Endodermal cell (in vitro differentiated cells): Measurements from ENCODE around the gene CHP2. TPM values are rescaled to one million over a fixed set of nuclear protein-coding genes. Genes with fewer than 3 reads are reported as not detected.

ENCODE experiments used
- DNase-seq: peaks from one replicate; pipeline ENCODE4 v3.0.0-alpha.2; 2017
- H3K27ac ChIP-seq: 2 replicates; pipeline ENCODE4 v1.5.1; 2013; ENCODE audit warnings: mild to moderate bottlenecking, low read depth, low read length, moderate library complexity
- H3K27me3 ChIP-seq: 2 replicates; pipeline ENCODE4 v1.6.1; 2013; ENCODE audit warnings: mild to moderate bottlenecking, low read length, moderate library complexity; ENCODE audit not compliant: insufficient read depth, control insufficient read depth, poor library complexity, severe bottlenecking
- H3K36me3 ChIP-seq: 2 replicates; pipeline ENCODE4 v1.7.0; 2013; ENCODE audit warnings: mild to moderate bottlenecking, low read length, moderate library complexity; ENCODE audit not compliant: control insufficient read depth, insufficient read depth
- H3K4me1 ChIP-seq: one replicate; pipeline ENCODE4 v1.7.0; 2013; ENCODE audit warnings: low read length; ENCODE audit not compliant: control insufficient read depth, insufficient read depth
- H3K4me3 ChIP-seq: 2 replicates; pipeline ENCODE4 v1.5.1; 2013; ENCODE audit warnings: mild to moderate bottlenecking, low read length, moderate library complexity
- H3K9ac ChIP-seq: 2 replicates; pipeline ENCODE4 v1.6.1; 2013; ENCODE audit warnings: mild to moderate bottlenecking, low read length, moderate library complexity; ENCODE audit not compliant: poor library complexity, severe bottlenecking; ENCODE audit errors: extremely low read depth
- H3K9me3 ChIP-seq: 2 replicates; pipeline ENCODE4 v1.6.1; 2013; ENCODE audit warnings: mild to moderate bottlenecking, low read length, moderate library complexity; ENCODE audit not compliant: control insufficient read depth
- H3K27ac Mint-ChIP-seq: 2 replicates; pipeline ENCODE4 v1.8.0; 2020; ENCODE audit warnings: mixed read lengths
- H3K27me3 Mint-ChIP-seq: 2 replicates; pipeline ENCODE4 v1.8.0; 2021; ENCODE audit warnings: mild to moderate bottlenecking, mixed read lengths; ENCODE audit not compliant: insufficient read depth
- H3K36me3 Mint-ChIP-seq: 2 replicates; pipeline ENCODE4 v1.8.0; 2020; ENCODE audit warnings: low read depth, mixed read lengths
- H3K4me1 Mint-ChIP-seq: 2 replicates; pipeline ENCODE4 v1.8.0; 2020; ENCODE audit warnings: mixed read lengths
- H3K4me3 Mint-ChIP-seq: 2 replicates; pipeline ENCODE4 v1.8.0; 2020; ENCODE audit warnings: mild to moderate bottlenecking, moderate library complexity, mixed read lengths
- H3K9me3 Mint-ChIP-seq: 2 replicates; pipeline ENCODE4 v1.8.0; 2020; ENCODE audit warnings: mild to moderate bottlenecking, mixed read lengths
- WGBS, 2 experiments: methylation state at CpG; one replicate each; pipeline versions ENCODE4 v1.1.5 to v1.1.7; 2013; ENCODE audit warnings: missing lambda C conversion rate in 2 of 2, mixed read lengths in 1 of 2; ENCODE audit not compliant: insufficient coverage in 1 of 2, insufficient read length in 1 of 2; 5-methylcytosine and 5-hydroxymethylcytosine counted together
- total RNA-seq, 2 donors: library from RNA; stranded (reverse); fragmentation: NEBNext Ultra II Directional in 1 of 2; extraction: Animal tissue kit (Norgen Biotek cat#: 25700) in 1 of 2; gene quantifications; 2 replicates in 1 of 2; 3 replicates in 1 of 2; pipeline ENCODE4 v1.2.1, GENCODE V29; 2021
- TF ChIP-seq, protein P1 (sequence below): fragments of 200-600 bp; sonication (generic); conservative IDR thresholded peaks from 2 replicates; pipeline ENCODE4 v1.5.0; 2021; ENCODE audit warnings: antibody characterized with exemption, mild to moderate bottlenecking

The CHP2 gene
- total RNA-seq, 2 donors from 2014 or later, result 0.46 to 1.2 TPM

DNA sequence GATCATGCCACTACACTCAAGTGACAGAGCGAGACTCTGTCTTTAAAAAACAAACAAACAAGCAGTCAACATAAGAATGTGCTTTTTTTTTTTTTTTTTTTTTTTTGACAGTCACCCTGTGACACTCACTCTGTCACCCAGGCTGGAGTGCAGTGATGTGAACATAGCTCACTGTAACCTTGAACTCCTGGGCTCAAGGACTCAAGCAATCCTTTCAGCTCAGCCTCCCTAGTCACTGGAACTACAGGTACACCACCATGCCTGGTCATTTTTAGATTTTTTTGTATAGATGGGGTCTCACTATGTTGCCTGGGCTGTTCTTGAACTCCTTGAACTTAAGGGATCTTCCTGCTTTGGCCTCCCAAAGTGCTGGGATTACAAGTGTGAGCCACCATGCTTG is 15.3 kb upstream of the CHP2 start:
- H3K9me3 Mint-ChIP-seq, result no peaks in the 10 kb centered on the region
- Histone ChIP-seq H3K9ac (no peak overlapping the region), H3K27ac (no peak overlapping the region), H3K27me3 (no peaks in the 10 kb centered on the region), H3K4me1 (no peaks in the 10 kb centered on the region), H3K4me3 (no peak overlapping the region), H3K36me3 (no peaks in the 10 kb centered on the region), H3K9me3 (no peaks in the 10 kb centered on the region)
- H3K4me3 Mint-ChIP-seq, result no peak overlapping the region
- H3K27ac Mint-ChIP-seq, result no peak overlapping the region
- H3K27me3 Mint-ChIP-seq, result peaks cover 18% of the 10 kb centered on the region
- WGBS, 2 experiments, result 71 to 100% methylated on average over 1 of the region's 1 CpG
- H3K4me1 Mint-ChIP-seq, result no peaks in the 10 kb centered on the region
- TF ChIP-seq, protein P1, sequence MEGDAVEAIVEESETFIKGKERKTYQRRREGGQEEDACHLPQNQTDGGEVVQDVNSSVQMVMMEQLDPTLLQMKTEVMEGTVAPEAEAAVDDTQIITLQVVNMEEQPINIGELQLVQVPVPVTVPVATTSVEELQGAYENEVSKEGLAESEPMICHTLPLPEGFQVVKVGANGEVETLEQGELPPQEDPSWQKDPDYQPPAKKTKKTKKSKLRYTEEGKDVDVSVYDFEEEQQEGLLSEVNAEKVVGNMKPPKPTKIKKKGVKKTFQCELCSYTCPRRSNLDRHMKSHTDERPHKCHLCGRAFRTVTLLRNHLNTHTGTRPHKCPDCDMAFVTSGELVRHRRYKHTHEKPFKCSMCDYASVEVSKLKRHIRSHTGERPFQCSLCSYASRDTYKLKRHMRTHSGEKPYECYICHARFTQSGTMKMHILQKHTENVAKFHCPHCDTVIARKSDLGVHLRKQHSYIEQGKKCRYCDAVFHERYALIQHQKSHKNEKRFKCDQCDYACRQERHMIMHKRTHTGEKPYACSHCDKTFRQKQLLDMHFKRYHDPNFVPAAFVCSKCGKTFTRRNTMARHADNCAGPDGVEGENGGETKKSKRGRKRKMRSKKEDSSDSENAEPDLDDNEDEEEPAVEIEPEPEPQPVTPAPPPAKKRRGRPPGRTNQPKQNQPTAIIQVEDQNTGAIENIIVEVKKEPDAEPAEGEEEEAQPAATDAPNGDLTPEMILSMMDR, result no peak
- no peak for DNase-seq
- H3K36me3 Mint-ChIP-seq, result no peaks in the 10 kb centered on the region

DNA sequence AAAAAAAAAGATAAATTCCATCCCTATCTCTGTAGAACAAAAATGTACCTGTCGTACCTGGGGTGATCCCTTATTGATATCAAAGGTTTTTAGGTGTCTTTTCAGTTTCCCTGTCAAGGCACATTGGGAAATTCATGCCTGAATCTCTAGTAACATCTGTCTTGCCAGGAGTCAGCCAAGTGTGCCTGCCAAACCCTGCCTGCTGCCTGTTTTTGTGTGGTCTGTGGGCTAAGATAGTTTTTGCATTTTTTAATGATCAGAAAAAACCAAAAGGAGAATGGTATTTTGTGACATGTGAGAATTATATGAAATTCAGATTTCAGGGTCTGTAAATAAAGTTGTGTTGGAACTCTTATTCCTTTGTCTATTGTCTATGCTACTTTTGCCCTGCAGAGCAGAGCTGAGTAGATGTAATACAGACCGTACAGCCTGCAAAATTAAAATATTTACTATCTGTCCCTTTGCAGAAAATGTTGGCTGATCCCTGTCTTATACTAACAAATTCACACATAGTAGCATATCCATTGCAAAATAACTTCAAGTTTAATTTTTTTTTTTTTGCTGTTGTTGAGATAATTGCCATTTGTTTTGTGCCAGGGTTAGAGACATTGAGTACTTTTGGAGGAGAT is 13.0 kb upstream of the CHP2 start:
- H3K4me3 ChIP-seq, result no peak overlapping the region
- H3K9me3 ChIP-seq, result no peaks in the 10 kb centered on the region
- TF ChIP-seq, protein P1, result no peak
- WGBS, 2 experiments, result 71 to 96% methylated on average over 1 to 2 of the region's 2 CpGs
- DNase-seq, result no peak
- Mint-ChIP-seq H3K36me3 (no peaks in the 10 kb centered on the region), H3K4me1 (no peaks in the 10 kb centered on the region), H3K27me3 (peaks cover 28% of the 10 kb centered on the region), H3K4me3 (no peak overlapping the region), H3K9me3 (no peaks in the 10 kb centered on the region), H3K27ac (no peak overlapping the region)
- H3K27me3 ChIP-seq, result peaks cover 12% of the 10 kb centered on the region
- H3K9ac ChIP-seq, result no peak overlapping the region
- H3K36me3 ChIP-seq, result no peaks in the 10 kb centered on the region
- H3K27ac ChIP-seq, result no peak overlapping the region
- no peaks in the 10 kb centered on the region for H3K4me1 ChIP-seq

DNA sequence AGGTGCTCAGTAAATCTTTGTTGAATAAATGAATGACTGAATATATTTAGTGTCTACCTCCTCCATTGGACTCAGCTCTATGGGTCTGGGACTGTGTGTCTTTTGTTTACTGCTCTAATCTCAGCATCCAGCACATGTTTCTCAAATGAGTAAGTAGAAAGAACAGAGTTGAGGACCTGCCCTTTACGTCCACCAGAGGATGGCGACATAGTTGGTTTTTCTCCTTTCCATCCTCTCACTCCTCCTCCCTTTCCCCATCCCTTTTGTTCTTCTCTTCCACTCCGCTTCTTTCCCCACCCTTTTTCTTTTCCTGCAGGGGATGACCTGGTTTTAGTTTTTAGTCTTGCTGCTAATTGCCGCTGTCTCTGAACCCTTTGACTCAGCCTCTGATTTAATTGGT is 12.1 kb upstream of the CHP2 start:
- no peaks in the 10 kb centered on the region for H3K4me1 Mint-ChIP-seq
- H3K27ac Mint-ChIP-seq, result no peak overlapping the region
- TF ChIP-seq, protein P1, result peak; percentile 60
- Histone ChIP-seq H3K4me1 (no peaks in the 10 kb centered on the region), H3K36me3 (no peaks in the 10 kb centered on the region), H3K9me3 (no peaks in the 10 kb centered on the region), H3K9ac (no peak overlapping the region), H3K27ac (no peak overlapping the region), H3K4me3 (no peak overlapping the region), H3K27me3 (peaks cover 17% of the 10 kb centered on the region)
- DNase-seq, result no peak
- H3K36me3 Mint-ChIP-seq, result no peaks in the 10 kb centered on the region
- H3K9me3 Mint-ChIP-seq, result no peaks in the 10 kb centered on the region
- H3K4me3 Mint-ChIP-seq, result no peak overlapping the region
- WGBS, 2 experiments, result 50 to 56% methylated on average over 4 of the region's 4 CpGs
- H3K27me3 Mint-ChIP-seq, result peaks cover 29% of the 10 kb centered on the region
